GM19455 (cell line): Measurements from ENCODE around the gene MICA.
"Not testable (repeated sequence)": the region's sequence is repeated elsewhere in the genome, so short reads cannot be mapped to it uniquely, and the experiment has no call there.

Source experiments
- ATAC-seq: cut with Tn5 transposase; IDR thresholded peaks from one replicate; pipeline ENCODE4 v1.9.1; 2021; ENCODE audit not compliant: unreplicated experiment

The MICA gene

DNA sequence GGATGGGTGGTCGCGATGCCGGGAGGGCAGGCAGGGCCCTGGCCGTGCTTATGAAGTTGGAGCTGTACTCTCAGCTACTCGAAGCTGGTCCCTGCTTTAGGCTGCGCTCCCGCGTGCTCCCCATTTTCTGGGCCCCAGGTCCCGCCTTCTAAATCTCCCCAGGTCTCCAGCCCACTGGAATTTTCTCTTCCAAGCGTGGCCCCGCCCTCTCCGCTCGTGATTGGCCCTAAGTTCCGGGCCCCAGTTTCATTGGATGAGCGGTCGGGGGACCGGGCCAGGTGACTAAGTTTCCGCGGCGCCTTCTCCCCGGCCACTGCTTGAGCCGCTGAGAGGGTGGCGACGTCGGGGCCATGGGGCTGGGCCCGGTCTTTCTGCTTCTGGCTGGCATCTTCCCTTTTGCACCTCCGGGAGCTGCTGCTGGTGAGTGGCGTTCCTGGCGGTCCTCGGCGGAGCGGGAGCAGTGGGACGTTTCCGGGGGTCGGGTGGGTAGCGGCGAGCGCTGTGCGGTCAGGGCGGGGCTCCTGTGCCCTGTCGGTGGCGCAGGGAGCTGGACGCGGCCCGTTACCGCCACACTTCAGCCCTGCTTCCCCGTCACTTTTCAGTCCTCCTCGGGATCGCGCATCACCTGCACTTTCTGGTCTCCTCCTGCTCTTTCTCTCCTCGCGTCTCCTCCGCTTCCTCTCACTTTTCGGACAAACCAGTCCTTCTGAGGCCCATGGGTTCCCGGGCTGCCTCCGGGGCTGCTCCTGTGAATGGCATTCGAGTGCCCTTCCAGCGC lies at the start of gene MICA:
TSS of gene MICA (plus strand) at position 313 of the 778 bp plus-strand sequence. CDS start at position 351, 38 bp downstream.
- no peak for ATAC-seq

- no peak for ATAC-seq
These were observed 49.1 kb upstream of the MICA start for GRCh38 chr6:31354158-31354863.

DNA sequence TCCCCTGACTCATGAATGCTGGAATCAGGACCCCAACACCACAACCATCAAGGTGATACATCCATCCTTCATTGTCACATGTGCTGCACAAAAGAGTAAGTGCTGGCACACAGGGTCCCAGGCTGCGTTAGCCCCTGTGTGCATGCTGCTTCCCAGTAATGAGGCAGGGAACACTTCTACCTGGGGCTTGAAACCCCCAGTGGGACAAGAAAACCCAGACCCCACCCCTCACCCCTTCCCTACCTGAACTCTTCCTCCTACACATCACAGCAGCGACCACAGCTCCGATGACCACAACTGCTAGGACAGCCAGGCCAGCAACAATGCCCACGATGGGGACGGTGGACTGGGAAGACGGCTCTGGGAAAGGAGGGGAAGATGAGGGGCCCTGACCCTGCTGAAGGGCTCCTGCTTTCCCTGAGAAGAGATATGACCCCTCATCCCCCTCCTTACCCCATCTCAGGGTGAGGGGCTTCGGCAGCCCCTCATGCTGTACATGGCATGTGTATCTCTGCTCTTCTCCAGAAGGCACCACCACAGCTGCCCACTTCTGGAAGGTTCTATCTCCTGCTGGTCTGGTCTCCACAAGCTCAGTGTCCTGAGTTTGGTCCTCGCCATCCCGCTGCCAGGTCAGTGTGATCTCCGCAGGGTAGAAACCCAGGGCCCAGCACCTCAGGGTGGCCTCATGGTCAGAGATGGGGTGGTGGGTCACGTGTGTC lies 48.4 kb upstream of the MICA start:
- no peak for ATAC-seq

- ATAC-seq: no peak
These were observed 47.8 kb upstream of the MICA start for GRCh38 chr6:31355583-31355948.

DNA sequence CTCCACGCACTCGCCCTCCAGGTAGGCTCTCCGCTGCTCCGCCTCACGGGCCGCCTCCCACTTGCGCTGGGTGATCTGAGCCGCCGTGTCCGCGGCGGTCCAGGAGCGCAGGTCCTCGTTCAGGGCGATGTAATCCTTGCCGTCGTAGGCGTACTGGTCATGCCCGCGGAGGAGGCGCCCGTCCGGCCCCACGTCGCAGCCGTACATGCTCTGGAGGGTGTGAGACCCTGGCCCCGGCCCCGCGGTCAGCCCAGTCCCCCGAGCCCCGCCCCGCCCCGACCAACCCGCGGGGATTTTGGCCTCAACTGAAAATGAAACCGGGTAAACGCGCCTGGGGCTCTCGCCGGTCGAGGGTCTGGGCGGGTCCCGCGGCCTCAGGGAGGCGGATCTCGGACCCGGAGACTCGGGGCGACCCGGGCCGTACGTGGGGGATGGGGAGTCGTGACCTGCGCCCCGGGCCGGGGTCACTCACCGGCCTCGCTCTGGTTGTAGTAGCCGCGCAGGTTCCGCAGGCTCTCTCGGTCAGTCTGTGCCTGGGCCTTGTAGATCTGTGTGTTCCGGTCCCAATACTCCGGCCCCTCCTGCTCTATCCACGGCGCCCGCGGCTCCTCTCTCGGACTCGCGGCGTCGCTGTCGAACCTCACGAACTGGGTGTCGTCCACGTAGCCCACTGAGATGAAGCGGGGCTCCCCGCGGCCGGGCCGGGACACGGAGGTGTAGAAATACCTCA lies 47.0 kb upstream of the MICA start:
- peak; percentile 26 for ATAC-seq

DNA sequence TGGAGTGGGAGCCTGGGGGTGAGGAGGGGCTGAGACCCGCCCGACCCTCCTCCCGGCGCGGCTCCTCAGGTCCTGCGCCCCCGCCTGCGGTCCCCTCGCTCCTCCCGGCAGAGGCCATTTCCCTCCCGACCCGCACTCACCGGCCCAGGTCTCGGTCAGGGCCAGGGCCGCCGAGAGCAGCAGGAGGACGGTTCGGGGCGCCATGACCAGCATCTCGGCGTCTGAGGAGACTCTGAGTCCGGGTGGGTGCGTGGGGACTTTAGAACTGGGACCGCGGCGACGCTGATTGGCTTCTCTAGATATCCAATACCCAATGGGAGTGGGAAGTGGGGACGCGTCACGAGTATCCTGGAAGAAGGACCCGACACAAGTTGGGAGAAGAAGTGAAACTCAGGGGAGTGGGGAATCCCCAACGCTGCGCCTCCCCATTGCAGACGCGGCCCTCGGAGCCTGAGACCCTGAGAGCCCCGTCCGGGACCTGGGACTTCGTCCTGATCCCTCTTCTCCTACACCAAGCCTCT lies 46.4 kb upstream of the MICA start, which contains the start of gene HLA-B:
TSS of gene HLA-B (minus strand) at position 234 of the 521 bp plus-strand sequence. CDS start at position 213, 21 bp downstream.
- ATAC-seq: peak; percentile 76

DNA sequence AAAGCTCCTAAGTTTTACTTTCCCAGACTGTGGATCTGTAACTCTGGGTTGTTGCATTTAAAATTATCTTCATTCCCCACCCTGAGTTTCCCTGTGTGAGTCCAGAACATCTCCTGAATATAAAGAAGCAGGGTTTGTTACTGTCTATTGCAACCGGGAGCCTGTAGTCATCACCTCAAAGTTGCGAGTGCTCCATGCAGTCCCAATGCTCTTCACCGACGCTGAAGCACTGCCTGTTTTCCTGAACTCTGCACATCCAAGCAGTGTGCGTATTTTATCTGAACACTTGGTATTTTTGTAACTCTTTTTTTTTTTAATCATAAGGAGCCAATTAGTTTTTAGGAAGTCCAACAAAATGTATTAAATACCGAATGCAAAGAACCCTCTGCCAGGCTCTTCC lies 45.5 kb upstream of the MICA start:
- ATAC-seq: no peak

- no peak for ATAC-seq
These were observed 45.1 kb upstream of the MICA start for GRCh38 chr6:31358302-31358701.

DNA sequence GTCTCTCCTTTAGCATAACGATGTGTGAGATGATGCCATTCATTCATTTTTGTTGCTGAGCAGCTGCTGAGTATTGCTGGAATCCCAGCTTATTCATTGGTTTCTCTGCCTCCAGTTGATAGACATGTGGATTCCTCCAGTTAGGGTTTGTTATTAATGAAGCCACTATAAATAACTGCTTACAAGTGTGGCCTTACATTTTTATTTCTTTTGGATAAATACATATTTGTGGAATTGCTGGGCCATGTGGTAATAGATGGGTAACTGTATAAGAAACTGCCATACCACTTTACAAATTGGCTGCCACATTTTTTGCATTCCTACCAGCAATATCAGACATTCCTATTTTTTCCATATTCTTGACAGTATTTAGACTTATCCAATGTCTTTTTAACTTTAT lies 43.8 kb upstream of the MICA start:
- no peak for ATAC-seq

GRCh38 chr6:31362751-31363150 lies 40.6 kb upstream of the MICA start:
- ATAC-seq: no peak

- no peak for ATAC-seq
These were observed 39.6 kb upstream of the MICA start for GRCh38 chr6:31363811-31364210.

GRCh38 chr6:31365864-31366263 lies 37.5 kb upstream of the MICA start:
- ATAC-seq: no peak

- no peak for ATAC-seq
These were observed 36.5 kb upstream of the MICA start for GRCh38 chr6:31366693-31367470.

DNA sequence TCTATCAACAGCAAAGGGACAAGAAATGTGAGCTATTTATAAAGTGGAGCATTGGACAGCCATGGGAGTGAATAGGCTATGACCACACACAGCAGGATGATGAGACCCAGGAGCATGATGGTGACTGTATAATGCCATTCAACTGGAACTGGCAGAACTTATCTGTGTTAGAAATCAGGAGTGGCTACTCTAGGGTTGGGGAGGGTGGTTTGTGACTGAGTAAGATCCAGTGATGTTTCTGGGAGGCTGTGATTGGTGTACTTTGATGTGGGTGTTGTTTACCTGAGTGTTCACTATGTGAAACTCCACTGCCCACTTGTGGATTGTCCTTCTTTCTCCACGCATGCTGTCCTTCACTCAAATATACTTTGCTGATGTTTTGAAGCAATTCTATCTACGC lies 34.9 kb upstream of the MICA start:
- ATAC-seq: no peak

DNA sequence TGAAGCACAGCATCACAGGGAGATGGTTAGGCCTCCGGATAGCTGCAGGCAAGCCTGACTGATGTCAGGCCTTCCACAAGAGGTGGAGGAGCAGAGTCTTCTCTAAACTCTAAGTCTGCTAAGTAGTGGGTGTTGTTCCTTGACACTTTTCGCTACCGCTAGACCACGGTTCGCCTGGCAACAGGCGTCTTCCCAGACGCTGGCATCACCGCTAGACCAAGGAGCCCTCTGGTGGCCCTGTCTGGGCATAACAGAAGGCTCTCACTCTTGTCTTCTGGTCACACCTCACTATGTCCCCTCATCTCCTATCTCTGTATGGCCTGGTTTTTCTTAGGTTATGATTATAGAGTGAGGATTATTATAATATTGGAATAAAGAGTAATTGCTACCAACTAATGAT lies 29.3 kb upstream of the MICA start:
- not testable (repeated sequence) for ATAC-seq

DNA sequence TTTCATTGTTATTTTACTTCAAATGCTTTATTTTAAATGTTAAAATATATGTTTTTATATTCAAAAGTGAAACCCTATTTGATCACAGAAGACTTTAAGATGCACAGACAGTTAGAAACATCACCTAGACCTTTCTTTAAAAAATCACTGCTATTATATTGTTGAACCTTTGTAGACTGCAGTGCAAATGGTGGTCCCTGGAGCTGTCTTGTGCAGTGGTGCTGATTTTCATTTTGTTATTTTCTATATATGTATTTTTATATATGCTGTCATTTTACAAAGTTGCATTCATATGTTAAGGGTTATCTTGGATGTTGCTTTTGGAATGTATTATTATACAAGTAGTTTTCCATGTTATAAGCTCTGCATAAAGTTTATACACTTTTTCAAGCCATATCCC lies 27.7 kb upstream of the MICA start:
- ATAC-seq: no peak

- ATAC-seq: no peak
These were observed 26.4 kb upstream of the MICA start for GRCh38 chr6:31377029-31377428.

DNA sequence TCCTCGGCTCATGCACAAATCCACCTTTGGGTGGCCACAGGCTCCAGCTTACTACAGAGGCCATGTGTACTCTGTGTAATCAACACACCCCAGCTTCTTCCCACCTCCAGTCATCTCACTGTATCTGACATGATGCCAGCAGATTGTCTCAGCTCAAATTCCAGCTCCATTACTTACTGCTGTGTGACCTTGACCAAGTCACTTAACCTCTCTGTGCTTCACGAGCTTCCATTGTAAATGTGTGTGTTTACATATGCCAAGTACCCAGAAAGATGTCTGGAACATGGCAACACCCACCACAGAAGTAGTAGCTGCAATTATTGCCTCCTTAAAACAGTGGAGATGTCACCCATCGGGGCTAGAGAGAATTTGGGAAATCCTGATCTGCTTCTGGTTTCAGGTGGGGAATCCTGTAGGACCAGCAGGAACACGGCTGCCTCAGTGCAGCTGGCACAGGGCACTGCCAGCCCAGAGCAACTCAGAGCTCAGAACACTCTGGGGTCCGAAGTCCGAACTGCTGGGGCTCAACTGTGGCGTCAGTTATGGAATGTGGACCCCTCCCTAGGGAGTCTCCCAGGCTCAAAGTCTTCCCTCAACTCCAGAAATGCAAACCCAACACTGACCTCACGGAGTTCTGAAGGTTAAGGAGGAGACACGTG lies 25.2 kb upstream of the MICA start:
- no peak for ATAC-seq

DNA sequence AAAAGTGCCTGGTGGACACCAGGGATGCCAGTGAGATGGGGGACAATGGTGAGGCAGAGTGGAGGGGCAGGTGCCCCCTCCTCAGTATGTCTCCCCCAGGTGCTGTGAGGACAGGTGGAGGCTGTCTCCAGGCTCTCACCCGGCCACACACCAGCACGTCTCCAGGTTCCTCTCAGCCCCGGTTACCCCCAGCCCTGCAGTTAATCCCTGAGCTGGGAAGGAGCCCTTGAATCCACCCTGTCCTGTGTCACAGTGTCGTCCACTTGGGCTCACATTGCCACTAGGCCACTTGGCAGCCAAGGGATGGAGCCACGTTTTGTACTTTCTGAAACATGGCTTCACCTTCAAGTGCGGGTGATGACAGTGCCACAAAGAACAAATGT lies 24.7 kb upstream of the MICA start:
- no peak for ATAC-seq

DNA sequence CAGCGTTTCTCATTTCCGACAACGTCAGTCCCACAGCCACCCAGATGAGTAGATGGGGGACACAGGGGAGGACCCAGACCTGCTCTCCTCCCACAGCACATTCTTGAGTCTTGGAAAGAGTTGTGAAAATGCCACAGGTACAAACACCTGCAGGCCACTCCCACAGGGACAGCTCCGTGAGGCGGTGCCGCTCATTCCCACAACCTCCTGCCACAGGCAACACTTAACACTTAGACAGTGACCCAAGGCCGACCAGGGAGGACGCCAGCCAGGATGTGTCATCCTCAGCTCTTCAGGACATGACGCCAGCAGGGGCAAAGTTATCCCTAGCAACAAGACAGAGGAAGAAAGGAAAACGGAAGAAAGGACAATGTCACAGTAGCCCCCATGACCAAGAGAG lies 23.5 kb upstream of the MICA start:
- no peak for ATAC-seq
